ENCODE results near the gene ASB4. TPM values are rescaled to one million over a fixed set of nuclear protein-coding genes. Genes with fewer than 3 reads are reported as not detected.

Gene ASB4
- polyA plus RNA-seq, 1 experiment: not detected

DNA sequence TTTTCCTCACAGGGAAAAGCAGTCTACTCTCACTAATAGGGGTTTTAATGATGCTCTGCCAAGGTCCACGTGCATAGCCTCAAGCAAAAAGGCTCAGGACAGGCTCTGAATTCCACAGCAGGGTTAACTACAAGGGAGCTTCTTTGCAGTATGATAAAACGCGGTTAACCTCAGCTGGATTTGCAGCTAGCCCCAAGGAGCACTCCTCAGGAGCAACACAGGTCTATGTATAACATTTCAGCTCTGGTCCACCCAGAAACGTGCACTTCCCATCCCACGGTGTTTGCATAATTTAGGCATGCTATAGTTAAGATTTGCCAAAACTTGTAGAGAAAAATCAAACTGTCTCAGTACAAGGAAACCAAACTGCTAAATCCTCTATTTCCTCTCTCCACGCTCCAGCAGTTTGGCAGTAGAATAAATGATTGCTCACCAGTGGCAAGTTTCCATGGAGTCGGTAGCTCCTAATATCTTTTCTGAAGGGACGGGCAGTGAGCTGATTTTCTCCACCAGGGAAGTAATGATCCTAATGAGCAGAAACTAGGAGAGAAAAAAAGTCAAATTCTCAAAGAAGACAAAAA is 13.1 kb upstream of the ASB4 start:
- Histone ChIP-seq H3K27me3 (ENCODE audit: control insufficient read depth, insufficient read depth, low read length) (peaks cover 2% of the 10 kb centered on the region; the same call in 1 of the 2 replicates), H3K36me3 (ENCODE audit: control insufficient read depth, insufficient read depth, low read length) (no peaks in the 10 kb centered on the region), H3K4me3 (ENCODE audit: low read depth, low read length) (no peak overlapping the region)
- CTCF ChIA-PET: interaction anchor here (0.8 to 1.0 kb wide), 2 partner anchors 13 to 226 kb away, joined by 3 read pairs; no protein-coding TSS in a partner anchor
- TF ChIP-seq, protein P1, sequence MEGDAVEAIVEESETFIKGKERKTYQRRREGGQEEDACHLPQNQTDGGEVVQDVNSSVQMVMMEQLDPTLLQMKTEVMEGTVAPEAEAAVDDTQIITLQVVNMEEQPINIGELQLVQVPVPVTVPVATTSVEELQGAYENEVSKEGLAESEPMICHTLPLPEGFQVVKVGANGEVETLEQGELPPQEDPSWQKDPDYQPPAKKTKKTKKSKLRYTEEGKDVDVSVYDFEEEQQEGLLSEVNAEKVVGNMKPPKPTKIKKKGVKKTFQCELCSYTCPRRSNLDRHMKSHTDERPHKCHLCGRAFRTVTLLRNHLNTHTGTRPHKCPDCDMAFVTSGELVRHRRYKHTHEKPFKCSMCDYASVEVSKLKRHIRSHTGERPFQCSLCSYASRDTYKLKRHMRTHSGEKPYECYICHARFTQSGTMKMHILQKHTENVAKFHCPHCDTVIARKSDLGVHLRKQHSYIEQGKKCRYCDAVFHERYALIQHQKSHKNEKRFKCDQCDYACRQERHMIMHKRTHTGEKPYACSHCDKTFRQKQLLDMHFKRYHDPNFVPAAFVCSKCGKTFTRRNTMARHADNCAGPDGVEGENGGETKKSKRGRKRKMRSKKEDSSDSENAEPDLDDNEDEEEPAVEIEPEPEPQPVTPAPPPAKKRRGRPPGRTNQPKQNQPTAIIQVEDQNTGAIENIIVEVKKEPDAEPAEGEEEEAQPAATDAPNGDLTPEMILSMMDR (IDR thresholded peaks at IDR 0.05; ENCODE audit: insufficient read depth, low read depth, low read length): no peak
- no peak for DNase-seq (ENCODE audit: low read depth)
- POLR2A ChIA-PET: no interaction called here

DNA sequence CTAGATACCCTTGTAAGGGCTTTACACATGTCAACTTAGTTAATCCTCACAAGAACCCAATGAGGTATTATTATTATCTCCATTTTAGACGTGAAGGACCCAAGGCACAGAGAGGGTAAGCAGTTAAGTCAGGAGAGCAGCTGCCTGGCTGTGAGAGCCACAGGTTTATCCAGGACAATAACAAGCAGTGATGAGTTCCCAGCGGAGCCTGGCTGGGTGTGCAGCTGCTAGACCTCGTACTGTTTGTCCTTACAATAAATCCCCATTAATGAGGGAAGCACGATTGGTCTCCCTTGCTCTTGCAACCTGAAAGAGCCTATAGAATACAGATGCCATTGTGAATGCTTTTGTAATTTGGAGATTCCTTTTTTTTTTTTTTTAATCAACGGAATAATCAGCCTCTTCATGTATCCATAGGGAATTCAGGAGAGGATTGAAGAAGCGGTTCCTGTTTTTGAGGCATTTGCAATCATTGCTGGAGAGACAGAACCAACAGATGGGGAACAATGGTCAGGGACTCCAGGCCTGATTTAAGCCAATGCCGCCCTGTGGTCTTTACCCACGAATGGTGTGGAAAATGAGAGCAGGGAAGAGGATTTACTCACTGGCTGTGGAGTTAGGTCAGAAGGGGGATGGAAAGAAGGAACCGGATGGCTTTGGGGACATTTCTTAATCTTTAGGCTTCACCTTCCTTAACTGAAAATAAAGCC is 12.3 kb upstream of the ASB4 start:
- ChIA-PET POLR2A (no interaction called here), CTCF (interaction anchor here (0.8 kb wide), 1 partner anchor 12 kb away, joined by 3 read pairs; no protein-coding TSS in a partner anchor)
- TF ChIP-seq, protein P1 (IDR thresholded peaks at IDR 0.05; ENCODE audit: insufficient read depth, low read depth, low read length): no peak
- no peak for DNase-seq (ENCODE audit: low read depth)
- Histone ChIP-seq H3K36me3 (ENCODE audit: control insufficient read depth, insufficient read depth, low read length) (no peaks in the 10 kb centered on the region), H3K27me3 (ENCODE audit: control insufficient read depth, insufficient read depth, low read length) (peaks cover 2% of the 10 kb centered on the region; the same call in 1 of the 2 replicates), H3K4me3 (ENCODE audit: low read depth, low read length) (no peak overlapping the region)

DNA sequence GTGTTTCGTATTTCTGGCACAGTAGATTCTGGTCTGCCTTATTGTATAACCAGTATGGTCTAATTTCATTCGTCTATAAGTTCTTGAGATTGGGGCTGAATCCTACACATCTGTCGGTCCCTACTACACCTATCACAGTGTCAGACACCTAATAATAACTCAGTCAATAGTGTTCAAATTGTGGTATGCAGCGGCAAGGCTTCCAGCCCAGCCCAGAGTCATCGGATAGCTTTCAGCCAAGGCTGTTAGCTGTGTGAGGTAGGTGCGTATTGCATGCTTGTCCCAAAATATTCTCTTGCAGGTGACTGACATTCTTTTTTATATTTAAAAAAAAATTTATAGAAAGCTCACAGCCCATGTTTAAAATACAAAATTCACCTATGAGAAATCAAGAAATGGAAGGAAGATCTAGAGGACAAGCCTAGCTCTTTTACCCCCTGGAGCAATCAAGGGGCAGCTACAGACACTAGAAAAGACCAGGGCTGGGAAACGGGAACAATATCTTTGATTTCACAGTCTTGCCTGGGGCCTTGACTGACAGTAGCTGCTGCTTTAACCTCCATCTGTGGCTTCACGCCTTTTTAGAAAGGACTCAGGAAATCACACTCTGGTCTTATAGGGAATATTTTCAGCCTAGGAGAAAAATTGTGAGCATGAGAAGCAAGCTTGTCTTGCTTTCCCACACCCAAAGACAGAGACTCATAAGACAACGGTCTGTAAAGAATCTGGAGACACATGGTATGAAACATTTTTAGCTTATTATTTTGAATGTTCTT is 9.5 kb upstream of the ASB4 start:
- no peak overlapping the region for H3K4me3 ChIP-seq (ENCODE audit: low read depth, low read length)
- ChIA-PET CTCF (interaction anchor here (0.6 to 3.0 kb wide), 34 partner anchors 9 to 1027 kb away, joined by 3 to 24 read pairs (median 3); partner anchors contain the start of genes ASB4 and PON3), POLR2A (no interaction called here)
- peaks cover 2% of the 10 kb centered on the region; the same call in 1 of the 2 replicates for H3K27me3 ChIP-seq (ENCODE audit: control insufficient read depth, insufficient read depth, low read length)
- DNase-seq (ENCODE audit: low read depth): no peak
- TF ChIP-seq, protein P1 (IDR thresholded peaks at IDR 0.05; ENCODE audit: insufficient read depth, low read depth, low read length): no peak
- no peaks in the 10 kb centered on the region for H3K36me3 ChIP-seq (ENCODE audit: control insufficient read depth, insufficient read depth, low read length)

DNA sequence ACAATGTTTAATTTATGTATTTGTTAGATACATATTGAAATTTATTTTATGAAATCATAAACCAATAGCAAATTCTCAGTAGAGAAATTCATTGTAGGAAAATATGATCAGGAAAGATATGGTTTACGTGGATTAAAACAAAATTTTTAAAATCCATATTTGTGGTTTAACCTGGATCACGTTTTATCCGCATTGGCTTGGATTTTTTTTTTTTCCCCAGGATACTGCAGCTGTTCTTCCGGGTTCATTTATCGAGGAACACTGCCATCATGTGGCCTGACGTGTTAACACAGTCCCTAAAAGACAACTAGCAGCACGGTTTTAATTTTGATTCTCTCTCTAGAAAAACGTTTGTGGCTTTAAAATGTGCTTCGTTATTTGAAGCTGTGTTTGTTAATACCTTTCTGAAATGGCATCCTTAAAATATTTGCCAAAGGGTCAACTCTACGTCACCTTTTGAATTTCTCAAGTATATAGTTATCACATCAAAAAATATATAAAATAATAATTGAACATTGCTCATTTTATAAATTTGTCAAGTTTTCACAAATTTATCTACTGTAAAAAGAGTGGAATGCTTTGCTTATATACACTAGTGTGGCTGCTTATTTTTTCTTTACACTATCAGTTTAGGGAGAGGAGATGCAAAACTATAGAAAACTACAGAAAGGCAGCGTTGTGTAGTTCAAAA is 8.7 kb upstream of the ASB4 start:
- H3K27me3 ChIP-seq (ENCODE audit: control insufficient read depth, insufficient read depth, low read length): peaks cover 2% of the 10 kb centered on the region; the same call in 1 of the 2 replicates
- POLR2A ChIA-PET: no interaction called here
- TF ChIP-seq, protein P1 (IDR thresholded peaks at IDR 0.05; ENCODE audit: insufficient read depth, low read depth, low read length): peak; percentile 72
- H3K4me3 ChIP-seq (ENCODE audit: low read depth, low read length): no peak overlapping the region
- CTCF ChIA-PET: interaction anchor here (0.6 to 3.0 kb wide), 40 partner anchors 8 to 1028 kb away, joined by 3 to 24 read pairs (median 3); partner anchors contain the start of genes ASB4 and PON3
- no peak for DNase-seq (ENCODE audit: low read depth)
- no peaks in the 10 kb centered on the region for H3K36me3 ChIP-seq (ENCODE audit: control insufficient read depth, insufficient read depth, low read length)

All from BJ (cell line).